ENCODE results near the gene SMURF1.

SMURF1 gene

GRCh38 chr7:99137411-99138180 is 6.3 kb downstream of the SMURF1 start (continued):
- TF ChIP-seq ZC3H10 (CRISPR knock-in tag; IDR thresholded peaks at IDR 0.05), result no peak
- TF ChIP-seq OSR1 (CRISPR knock-in tag; IDR thresholded peaks at IDR 0.05), result no peak
- no peak for TF ChIP-seq ZFP30 (CRISPR knock-in tag; IDR thresholded peaks at IDR 0.05)
- TF ChIP-seq SNAI2 (CRISPR knock-in tag; IDR thresholded peaks at IDR 0.05), result peak; percentile 77; the same call in 1 of the 2 replicates
- no peak for TF ChIP-seq CSDC2 (CRISPR knock-in tag; IDR thresholded peaks at IDR 0.05)
- no peak for TF ChIP-seq ZNF70 (CRISPR knock-in tag; IDR thresholded peaks at IDR 0.05)
- peak; percentile 16; the same call in 1 of the 2 replicates for TF ChIP-seq CSRNP3 (CRISPR knock-in tag; IDR thresholded peaks at IDR 0.05)
- TF ChIP-seq ZFP3 (CRISPR knock-in tag; IDR thresholded peaks at IDR 0.05), result no peak

GRCh38 chr7:99135938-99136337 is 8.0 kb downstream of the SMURF1 start:
- no peak for TF ChIP-seq GLIS3 (CRISPR knock-in tag; IDR thresholded peaks at IDR 0.05)
- TF ChIP-seq CSRNP3 (CRISPR knock-in tag; IDR thresholded peaks at IDR 0.05), result no peak
- TF ChIP-seq TOX (CRISPR knock-in tag; IDR thresholded peaks at IDR 0.05; ENCODE audit: borderline replicate concordance), result no peak
- no peak for TF ChIP-seq POU6F1 (CRISPR knock-in tag; IDR thresholded peaks at IDR 0.05; ENCODE audit: borderline replicate concordance, low read depth)
- no peak for TF ChIP-seq CREB5 (CRISPR knock-in tag; IDR thresholded peaks at IDR 0.05; ENCODE audit: low read depth)
- no peak for TF ChIP-seq TSHZ2 (CRISPR knock-in tag; IDR thresholded peaks at IDR 0.05)
- no peak for TF ChIP-seq OSR1 (CRISPR knock-in tag; IDR thresholded peaks at IDR 0.05)
- TF ChIP-seq ZNF565 (CRISPR knock-in tag; conservative IDR thresholded peaks at IDR 0.05; ENCODE audit: low read depth), result no peak
- TF ChIP-seq ZC3H10 (CRISPR knock-in tag; IDR thresholded peaks at IDR 0.05), result no peak
- TF ChIP-seq CSDC2 (CRISPR knock-in tag; IDR thresholded peaks at IDR 0.05), result no peak
- no peak for TF ChIP-seq ARNTL (CRISPR knock-in tag; IDR thresholded peaks at IDR 0.05; ENCODE audit: borderline replicate concordance, low read depth)
- no peak for TF ChIP-seq BACH2 (CRISPR knock-in tag; IDR thresholded peaks at IDR 0.05; ENCODE audit: borderline replicate concordance)
- no peak for TF ChIP-seq ISL1 (CRISPR knock-in tag; IDR thresholded peaks at IDR 0.05)
- TF ChIP-seq ZNF70 (CRISPR knock-in tag; IDR thresholded peaks at IDR 0.05), result no peak
- TF ChIP-seq PATZ1 (CRISPR knock-in tag; IDR thresholded peaks at IDR 0.05; ENCODE audit: borderline replicate concordance), result no peak
- TF ChIP-seq RARB (CRISPR knock-in tag; IDR thresholded peaks at IDR 0.05), result no peak
- no peak for TF ChIP-seq ZFP3 (CRISPR knock-in tag; IDR thresholded peaks at IDR 0.05)
- no peak for TF ChIP-seq ESRRG (CRISPR knock-in tag; IDR thresholded peaks at IDR 0.05)

More at GRCh38 chr7:99135938-99136337, 8.0 kb downstream of the SMURF1 start:
- no peak for ATAC-seq
